Upper lobe of left lung (tissue), 6 donors: Measurements from ENCODE around the gene TCEA2. TPM values are rescaled to one million over a fixed set of nuclear protein-coding genes. Genes with fewer than 3 reads are reported as not detected.

Experiments
- ATAC-seq, 2 donors: fragments of 200-7000 bp; cut with Tn5 transposase; one replicate each; pipeline ENCODE4 v1.9.1; 2022; ENCODE audit warnings: mild to moderate bottlenecking in 2 of 2, moderate library complexity in 2 of 2; ENCODE audit not compliant: low FRiP score in 2 of 2
- DNase-seq, 2 donors: peaks; one replicate each; pipeline ENCODE4 v3.0.0-alpha.2; 2019 to 2020
- H3K27ac ChIP-seq, 4 donors: fragments of 200-600 bp; sonication (generic); one replicate each; pipeline ENCODE4 v1.5.1; 2016 to 2019
- H3K27me3 ChIP-seq, 4 donors: fragments of 200-600 bp; sonication (generic); one replicate each; pipeline ENCODE4 v1.5.1; 2017 to 2019
- H3K36me3 ChIP-seq, 4 donors: fragments of 200-600 bp; sonication (generic); one replicate each; pipeline ENCODE4 v1.5.1; 2016 to 2019
- H3K4me1 ChIP-seq, 4 donors: fragments of 200-600 bp; sonication (generic); one replicate each; pipeline ENCODE4 v1.5.1; 2018 to 2019
- H3K4me3 ChIP-seq, 4 donors: fragments of 200-600 bp; sonication (generic); one replicate each; pipeline ENCODE4 v1.5.1; 2017 to 2019; ENCODE audit warnings: mild to moderate bottlenecking in 2 of 4, moderate library complexity in 1 of 4
- H3K9me3 ChIP-seq, 4 donors: fragments of 200-600 bp; sonication (generic); one replicate each; pipeline ENCODE4 v1.5.1; 2018 to 2019
- EP300 ChIP-seq, 4 donors: sonication (generic); formaldehyde crosslinking; IDR thresholded peaks; one replicate each; pipeline ENCODE4 v1.5.1; 2017; ENCODE audit warnings: antibody characterized with exemption in 4 of 4, control low read depth in 2 of 4
- POLR2A ChIP-seq, 4 donors: fragments of 450-650 bp; IDR thresholded peaks; one replicate each; pipeline ENCODE4 v1.5.1; 2016 to 2017; ENCODE audit warnings: antibody characterized with exemption in 4 of 4, mild to moderate bottlenecking in 2 of 4
- POLR2AphosphoS5 ChIP-seq, 2 donors: sonication (generic); formaldehyde crosslinking; IDR thresholded peaks; one replicate each; pipeline ENCODE4 v1.5.1; 2017; ENCODE audit warnings: antibody characterized with exemption in 2 of 2
- WGBS, 2 donors: methylation state at CpG; one replicate each; pipeline ENCODE4 v1.1.5; 2017 to 2018; 5-methylcytosine and 5-hydroxymethylcytosine counted together
- total RNA-seq, 6 donors: library from RNA; depleted of rRNA in 4 of 6; stranded (reverse); fragments of >200 nt in 4 of 6; gene quantifications; one replicate each; pipeline versions ENCODE4 v1.1.0 to v1.2.1, GENCODE V29; 2016 to 2021
- TF ChIP-seq, protein P1 (sequence below), 6 experiments: fragments of 450-650 bp in 4 of 6; fragments of 200-600 bp in 2 of 6; sonication (generic) in 2 of 6; IDR thresholded peaks; one replicate each; pipeline ENCODE4 v1.5.1; 2016 to 2019; ENCODE audit warnings: antibody characterized with exemption in 6 of 6
- donor health status: DM: no; HTN: no; CAD: no; lungs with moderate emphysema.
- donor health status: DM: no; HTN: yes; CAD: no; lungs with severe emphysema.

TCEA2 gene
- total RNA-seq, 6 donors from 2014 or later, result 21.7 to 56.0 (median 28.4) TPM

GRCh38 chr20:64049878-64050260 is 13.1 kb upstream of the TCEA2 start:
- Histone ChIP-seq H3K4me1 (peaks cover 15 to 62% (median 38%) of the 10 kb centered on the region in 4 donors), H3K27me3 (peaks cover 0 to 33% (median 13%) of the 10 kb centered on the region in 4 donors), H3K9me3 (no peaks in the 10 kb centered on the region), H3K36me3 (peaks cover 0 to 17% (median 7%) of the 10 kb centered on the region in 4 donors), H3K4me3 (peak overlapping the region; percentile 20 to 66 (median 46)), H3K27ac (peak overlapping the region; percentile 81 to 90 (median 88))
- no peak for DNase-seq
- 9% methylated on average over 14 of the region's 16 CpGs; no CpG with 5 or more reads in 1 of the 2 donors for WGBS, 2 donors
- no peak for ATAC-seq
- no peak for TF ChIP-seq POLR2A (IDR thresholded peaks at IDR 0.05)
- no peak for TF ChIP-seq POLR2AphosphoS5 (IDR thresholded peaks at IDR 0.05)
- no peak for TF ChIP-seq EP300 (IDR thresholded peaks at IDR 0.05)
- TF ChIP-seq, protein P1, sequence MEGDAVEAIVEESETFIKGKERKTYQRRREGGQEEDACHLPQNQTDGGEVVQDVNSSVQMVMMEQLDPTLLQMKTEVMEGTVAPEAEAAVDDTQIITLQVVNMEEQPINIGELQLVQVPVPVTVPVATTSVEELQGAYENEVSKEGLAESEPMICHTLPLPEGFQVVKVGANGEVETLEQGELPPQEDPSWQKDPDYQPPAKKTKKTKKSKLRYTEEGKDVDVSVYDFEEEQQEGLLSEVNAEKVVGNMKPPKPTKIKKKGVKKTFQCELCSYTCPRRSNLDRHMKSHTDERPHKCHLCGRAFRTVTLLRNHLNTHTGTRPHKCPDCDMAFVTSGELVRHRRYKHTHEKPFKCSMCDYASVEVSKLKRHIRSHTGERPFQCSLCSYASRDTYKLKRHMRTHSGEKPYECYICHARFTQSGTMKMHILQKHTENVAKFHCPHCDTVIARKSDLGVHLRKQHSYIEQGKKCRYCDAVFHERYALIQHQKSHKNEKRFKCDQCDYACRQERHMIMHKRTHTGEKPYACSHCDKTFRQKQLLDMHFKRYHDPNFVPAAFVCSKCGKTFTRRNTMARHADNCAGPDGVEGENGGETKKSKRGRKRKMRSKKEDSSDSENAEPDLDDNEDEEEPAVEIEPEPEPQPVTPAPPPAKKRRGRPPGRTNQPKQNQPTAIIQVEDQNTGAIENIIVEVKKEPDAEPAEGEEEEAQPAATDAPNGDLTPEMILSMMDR (IDR thresholded peaks at IDR 0.05), result no peak

DNA sequence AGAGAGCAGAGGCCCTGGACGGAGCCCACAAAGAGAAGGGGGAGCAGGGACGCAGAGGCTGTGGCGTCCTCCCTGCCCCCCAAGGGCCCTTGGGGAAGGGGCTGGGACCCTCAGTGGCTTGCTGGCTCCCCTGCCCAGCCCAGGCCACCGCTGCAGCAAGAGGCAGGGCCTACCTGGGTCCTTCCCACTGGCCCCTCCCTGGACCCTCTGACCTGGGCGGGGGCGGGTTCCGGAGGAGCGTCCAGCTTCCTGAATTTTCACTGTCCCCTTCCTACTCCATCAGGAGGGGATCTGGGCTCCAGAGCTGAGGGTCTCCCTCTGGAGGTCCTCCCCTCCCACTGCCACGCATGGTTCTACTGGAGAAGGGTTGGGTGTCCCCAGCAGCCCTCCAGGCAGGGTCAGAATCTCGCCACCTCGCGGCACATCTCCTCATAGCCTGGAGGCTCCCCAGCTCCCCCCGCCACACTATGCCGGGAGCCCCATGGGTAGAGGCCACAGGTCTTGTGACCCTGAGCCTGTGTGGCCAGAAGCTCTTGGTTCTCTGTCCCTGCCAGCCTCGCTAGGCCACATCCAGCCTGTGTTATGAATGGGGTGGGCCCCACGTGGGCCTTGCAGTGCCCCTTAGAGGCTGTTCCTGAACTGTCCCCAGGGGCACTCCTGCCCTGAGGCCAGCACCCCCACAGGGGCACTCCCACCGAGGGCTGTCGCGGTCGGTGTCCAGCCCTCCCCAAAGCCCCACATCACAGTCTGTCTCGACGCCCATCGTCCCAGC is 12.6 kb upstream of the TCEA2 start:
- H3K4me1 ChIP-seq, result peaks cover 21 to 62% (median 42%) of the 10 kb centered on the region in 4 donors
- 56 to 71% methylated on average over 7 to 22 of the region's 23 CpGs for WGBS, 2 donors
- peak overlapping the region; percentile 81 to 90 (median 88) for H3K27ac ChIP-seq
- H3K9me3 ChIP-seq, result no peaks in the 10 kb centered on the region
- TF ChIP-seq POLR2A (IDR thresholded peaks at IDR 0.05), result no peak
- TF ChIP-seq, protein P1 (IDR thresholded peaks at IDR 0.05), result peak in 2 of 6 experiments; percentile 13 to 15
- TF ChIP-seq POLR2AphosphoS5 (IDR thresholded peaks at IDR 0.05), result no peak
- no peak for TF ChIP-seq EP300 (IDR thresholded peaks at IDR 0.05)
- peaks cover 0 to 17% (median 7%) of the 10 kb centered on the region in 4 donors for H3K36me3 ChIP-seq
- peak in 1 of 2 donors; percentile 62 for DNase-seq
- H3K27me3 ChIP-seq, result peaks cover 0 to 33% (median 13%) of the 10 kb centered on the region in 4 donors
- peak overlapping the region in 3 of 4 donors; percentile 40 to 66 (median 52) for H3K4me3 ChIP-seq
- no peak for ATAC-seq

GRCh38 chr20:64051033-64051452 is 12.0 kb upstream of the TCEA2 start:
- Histone ChIP-seq H3K27ac (peak overlapping the region; percentile 81 to 90 (median 88)), H3K4me3 (peak overlapping the region in 2 of 4 donors; percentile 40 to 66), H3K36me3 (peaks cover 0 to 17% (median 7%) of the 10 kb centered on the region in 4 donors), H3K4me1 (peaks cover 24 to 68% (median 47%) of the 10 kb centered on the region in 4 donors), H3K9me3 (no peaks in the 10 kb centered on the region), H3K27me3 (peaks cover 0 to 33% (median 13%) of the 10 kb centered on the region in 4 donors)
- TF ChIP-seq POLR2A (IDR thresholded peaks at IDR 0.05), result no peak
- TF ChIP-seq POLR2AphosphoS5 (IDR thresholded peaks at IDR 0.05), result no peak
- no peak for TF ChIP-seq EP300 (IDR thresholded peaks at IDR 0.05)
- TF ChIP-seq, protein P1 (IDR thresholded peaks at IDR 0.05), result no peak
- DNase-seq, result peak in 1 of 2 donors; percentile 57
- WGBS, 2 donors, result 79 to 100% methylated on average over 1 to 11 of the region's 11 CpGs
- ATAC-seq, result no peak

DNA sequence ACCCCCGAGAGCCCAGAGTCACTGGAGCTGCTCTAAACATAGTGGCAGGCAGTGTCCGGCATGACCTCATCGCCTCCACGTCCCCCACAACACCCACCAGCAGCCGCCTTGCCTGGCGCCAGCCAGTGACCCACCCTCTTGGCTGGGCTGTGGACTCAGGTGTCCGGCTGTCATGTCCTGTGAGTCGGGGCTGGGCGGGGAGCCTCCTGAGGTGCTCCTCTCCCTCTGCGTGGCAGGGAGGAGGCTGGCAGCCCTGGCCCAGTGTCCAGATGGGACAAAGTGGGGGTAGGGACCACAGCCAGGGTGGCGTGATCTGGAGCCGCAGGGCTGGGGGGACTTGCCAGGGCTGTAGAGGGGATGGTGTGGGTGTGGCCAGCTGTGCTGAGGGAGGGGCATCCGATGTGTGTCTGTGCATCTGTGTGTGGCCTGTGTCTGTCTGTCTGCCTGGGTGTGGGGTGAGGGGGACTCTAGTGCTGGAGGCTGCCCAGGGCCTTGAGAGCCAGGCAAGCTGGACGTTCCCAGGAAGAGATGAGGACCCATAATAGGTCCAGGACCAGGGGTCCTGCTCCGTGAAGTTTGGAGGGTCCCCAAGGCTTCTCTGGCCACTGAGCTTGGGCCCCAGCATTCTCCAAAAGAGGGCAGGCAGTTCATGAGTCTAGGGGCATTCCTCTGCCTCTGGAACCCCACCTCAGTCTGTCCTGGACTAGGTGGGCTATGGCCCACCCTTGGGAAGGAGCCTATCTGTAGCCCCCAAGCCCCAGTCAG is 11.3 kb upstream of the TCEA2 start:
- H3K27me3 ChIP-seq, result peaks cover 0 to 33% (median 13%) of the 10 kb centered on the region in 4 donors

More for the DNA sequence above, 11.3 kb upstream of the TCEA2 start:
- ATAC-seq (peak in 1 of 2 donors; percentile 54), DNase-seq (peak; percentile 72 to 84)
- no peaks in the 10 kb centered on the region for H3K9me3 ChIP-seq
- 60 to 73% methylated on average over 1 to 13 of the region's 15 CpGs for WGBS, 2 donors
- peak overlapping the region; percentile 88 to 93 (median 90) for H3K27ac ChIP-seq
- H3K4me1 ChIP-seq, result peaks cover 31 to 75% (median 54%) of the 10 kb centered on the region in 4 donors
- H3K4me3 ChIP-seq, result peak overlapping the region in 1 of 4 donors; percentile 66
- TF ChIP-seq EP300 (IDR thresholded peaks at IDR 0.05) (peak in 2 of 4 donors; percentile 16 to 75), POLR2AphosphoS5 (IDR thresholded peaks at IDR 0.05) (peak; percentile 62 to 83), POLR2A (IDR thresholded peaks at IDR 0.05) (peak in 1 of 4 donors; percentile 44)
- TF ChIP-seq, protein P1 (IDR thresholded peaks at IDR 0.05), result no peak
- H3K36me3 ChIP-seq, result peaks cover 0 to 14% (median 6%) of the 10 kb centered on the region in 4 donors
